H1 (cell line): ENCODE data around the gene CC2D1A. TPM values are rescaled to one million over a fixed set of nuclear protein-coding genes. Genes with fewer than 3 reads are reported as not detected.

ENCODE experiments used
- CTCF ChIA-PET: fragments of 300-600 bp; sonication (Branson Sonifier 250); formaldehyde crosslinking; loops from one replicate; lab custom pipeline; 2021; ENCODE audit not compliant: partially characterized antibody; lab: Charles Lee
- POLR2A ChIA-PET: fragments of 300-600 bp; sonication (Branson Sonifier 250); formaldehyde crosslinking; loops from one replicate; lab custom pipeline; 2021; ENCODE audit warnings: inconsistent platforms; ENCODE audit not compliant: partially characterized antibody; lab: Charles Lee
- DNase-seq, 2 experiments: peaks; one replicate each; pipeline versions ENCODE4 v3.0.0 to v3.0.0-alpha.2; 2010 to 2022; ENCODE audit warnings: low spot score in 2 of 2, low read depth in 1 of 2, mixed read lengths in 1 of 2
- FAIRE-seq: peaks from 2 replicates; lab custom pipeline; 2011; peaks lifted over from hg19 to GRCh38; lab: Jason Lieb, UNC
- H2AFZ ChIP-seq: 2 replicates; pipeline ENCODE4 v1.8.1; 2012; ENCODE audit warnings: low read length, inconsistent platforms
- H2AK5ac ChIP-seq: 2 replicates; pipeline ENCODE4 v1.6.1; 2013; ENCODE audit warnings: low read depth, low read length
- H2BK120ac ChIP-seq: replicated peaks from 2 replicates; pipeline ENCODE3; 2013; ENCODE audit warnings: low read depth, low read length, inconsistent platforms
- H2BK12ac ChIP-seq: 2 replicates; pipeline ENCODE4 v1.6.1; 2013; ENCODE audit warnings: low read depth, low read length
- H2BK15ac ChIP-seq: 2 replicates; pipeline ENCODE4 v1.6.1; 2013; ENCODE audit warnings: low read length
- H2BK20ac ChIP-seq: 2 replicates; pipeline ENCODE4 v1.6.1; 2013; ENCODE audit warnings: low read length
- H2BK5ac ChIP-seq: 2 replicates; pipeline ENCODE4 v1.6.1; 2013; ENCODE audit warnings: low read depth, low read length
- H3K14ac ChIP-seq: 2 replicates; pipeline ENCODE4 v1.6.1; 2013; ENCODE audit warnings: inconsistent platforms; ENCODE audit not compliant: insufficient read length
- H3K18ac ChIP-seq: 2 replicates; pipeline ENCODE4 v1.6.1; 2013; ENCODE audit warnings: low read length; ENCODE audit errors: extremely low read depth
- H3K23ac ChIP-seq: 2 replicates; pipeline ENCODE4 v1.6.1; 2013; ENCODE audit warnings: inconsistent platforms; ENCODE audit not compliant: insufficient read length
- H3K23me2 ChIP-seq: 2 replicates; pipeline ENCODE4 v1.6.1; 2013; ENCODE audit warnings: low read depth, low read length
- H3K27ac ChIP-seq: 2 replicates; pipeline ENCODE4 v1.6.1; 2011; ENCODE audit warnings: low read depth, low read length, inconsistent platforms
- H3K27me3 ChIP-seq, 4 experiments: replicated peaks in 1 of 4; 1 replicate in 1 of 4; 2 replicates in 3 of 4; pipeline versions ENCODE4 v1.6.1 to v1.8.1; 2011 to 2013; ENCODE audit warnings: low read length in 3 of 4, mild to moderate bottlenecking in 3 of 4, inconsistent platforms in 2 of 4, mixed read lengths in 2 of 4, moderate library complexity in 1 of 4; ENCODE audit not compliant: control insufficient read depth in 3 of 4, insufficient read depth in 3 of 4; ENCODE audit errors: extremely low read depth in 1 of 4
- H3K36me3 ChIP-seq, 4 experiments: 2 replicates each; pipeline versions ENCODE4 v1.6.1 to v1.8.1; 2011 to 2013; ENCODE audit warnings: mild to moderate bottlenecking in 4 of 4, low read length in 3 of 4, moderate library complexity in 2 of 4, control low read depth in 1 of 4, inconsistent platforms in 1 of 4; ENCODE audit not compliant: insufficient read depth in 4 of 4, control insufficient read depth in 2 of 4
- H3K4ac ChIP-seq: replicated peaks from 2 replicates; pipeline ENCODE3; 2013; ENCODE audit warnings: low read length, low read depth, mixed read lengths, inconsistent platforms; ENCODE audit not compliant: insufficient read length
- H3K4me1 ChIP-seq, 4 experiments: replicated peaks in 1 of 4; 1 replicate in 1 of 4; 2 replicates in 3 of 4; pipeline versions ENCODE4 v1.6.1 to v1.8.1; 2011 to 2013; ENCODE audit warnings: low read length in 3 of 4, inconsistent platforms in 2 of 4, mixed read lengths in 1 of 4; ENCODE audit not compliant: insufficient read depth in 4 of 4, control insufficient read depth in 3 of 4
- H3K4me2 ChIP-seq, 2 experiments: 2 replicates each; pipeline versions ENCODE4 v1.6.1 to v1.8.1; 2011 to 2013; ENCODE audit warnings: low read depth in 2 of 2, low read length in 2 of 2, control low read depth in 1 of 2, inconsistent platforms in 1 of 2, mild to moderate bottlenecking in 1 of 2; ENCODE audit not compliant: insufficient read depth in 1 of 2
- H3K4me3 ChIP-seq, 4 experiments: fragments of 200-600, 300-600 bp in 1 of 4; sonication (generic), shearing (Covaris generic), sonication (Bioruptor Twin) in 1 of 4; 2 replicates each; pipeline versions ENCODE4 v1.5.1 to v1.8.1; 2011 to 2016; ENCODE audit warnings: low read length in 4 of 4, low read depth in 3 of 4, control low read depth in 2 of 4, inconsistent platforms in 2 of 4, mild to moderate bottlenecking in 2 of 4, mixed read lengths in 1 of 4, moderate library complexity in 1 of 4; ENCODE audit not compliant: insufficient read depth in 2 of 4; ENCODE audit errors: extremely low read depth in 1 of 4
- H3K56ac ChIP-seq: replicated peaks from 2 replicates; pipeline ENCODE3; 2013; ENCODE audit warnings: low read depth, mild to moderate bottlenecking, mixed read lengths, low read length, inconsistent platforms; ENCODE audit not compliant: insufficient read length
- H3K79me1 ChIP-seq: 2 replicates; pipeline ENCODE4 v1.6.1; 2013; ENCODE audit warnings: low read depth, low read length, control low read depth
- H3K79me2 ChIP-seq, 2 experiments: 2 replicates each; pipeline versions ENCODE4 v1.6.1 to v1.8.1; 2012 to 2013; ENCODE audit warnings: low read length in 2 of 2, mild to moderate bottlenecking in 2 of 2, inconsistent platforms in 1 of 2; ENCODE audit not compliant: insufficient read depth in 2 of 2, control insufficient read depth in 1 of 2
- H3K9ac ChIP-seq, 4 experiments: replicated peaks in 1 of 4; 1 replicate in 1 of 4; 2 replicates in 3 of 4; pipeline versions ENCODE4 v1.6.1 to v1.8.1; 2011 to 2013; ENCODE audit warnings: low read depth in 3 of 4, low read length in 3 of 4, control low read depth in 2 of 4, mild to moderate bottlenecking in 2 of 4, moderate library complexity in 2 of 4, inconsistent platforms in 1 of 4; ENCODE audit errors: extremely low read depth in 1 of 4
- H3K9me3 ChIP-seq, 2 experiments: 2 replicates each; pipeline versions ENCODE4 v1.6.1 to v1.8.1; 2012 to 2013; ENCODE audit warnings: mild to moderate bottlenecking in 2 of 2, moderate library complexity in 2 of 2, control low read depth in 1 of 2, inconsistent platforms in 1 of 2, low read depth in 1 of 2, low read length in 1 of 2, mixed read lengths in 1 of 2; ENCODE audit not compliant: insufficient read depth in 2 of 2
- H4K20me1 ChIP-seq, 2 experiments: replicated peaks in 1 of 2; 2 replicates each; pipeline versions ENCODE3 to v1.8.1; 2011 to 2013; ENCODE audit warnings: inconsistent platforms in 2 of 2, low read length in 2 of 2, mild to moderate bottlenecking in 1 of 2; ENCODE audit not compliant: insufficient read depth in 2 of 2, control insufficient read depth in 1 of 2
- H4K5ac ChIP-seq: 2 replicates; pipeline ENCODE4 v1.6.1; 2013; ENCODE audit warnings: low read length, low read depth, mixed read lengths, inconsistent platforms; ENCODE audit not compliant: insufficient read length
- H4K8ac ChIP-seq: 2 replicates; pipeline ENCODE4 v1.8.0; 2013; ENCODE audit warnings: mild to moderate bottlenecking, moderate library complexity, low read length, inconsistent platforms; ENCODE audit not compliant: insufficient read depth; ENCODE audit errors: extremely low read depth
- H4K91ac ChIP-seq: replicated peaks from 2 replicates; pipeline ENCODE3; 2013; ENCODE audit warnings: low read length, mixed read lengths, inconsistent platforms; ENCODE audit not compliant: insufficient read length
- BRCA1 ChIP-seq: IDR thresholded peaks from 2 replicates; pipeline ENCODE4 v1.6.1; 2012; ENCODE audit warnings: low read depth, low read length, improper control_type of control experiment
- EGR1 ChIP-seq: IDR thresholded peaks from 2 replicates; pipeline ENCODE4 v1.6.1; 2011; ENCODE audit warnings: low read depth, low read length, borderline replicate concordance
- KDM1A ChIP-seq: fragments of 200-600, 300-600 bp; sonication (generic); IDR thresholded peaks from 2 replicates; pipeline ENCODE4 v1.7.1; 2016; ENCODE audit warnings: mild to moderate bottlenecking, low read length, borderline replicate concordance
- SIX5 ChIP-seq: IDR thresholded peaks from 2 replicates; pipeline ENCODE4 v1.6.1; 2011; ENCODE audit warnings: mild to moderate bottlenecking, low read depth, low read length
- YY1 ChIP-seq: IDR thresholded peaks from 2 replicates; pipeline ENCODE4 v1.6.1; 2011; ENCODE audit warnings: low read depth, mild to moderate bottlenecking, low read length
- WGBS, 2 experiments: shearing (Covaris generic) in 1 of 2; methylation state at CpG; one replicate each; pipeline versions ENCODE4 v1.1.6 to v1.1.7; 2013 to 2015; ENCODE audit warnings: low lambda C conversion rate in 2 of 2, mixed read lengths in 2 of 2, inconsistent platforms in 1 of 2, low coverage in 1 of 2, missing lambda C conversion rate in 1 of 2; ENCODE audit not compliant: insufficient replicate concordance in 2 of 2, insufficient coverage in 1 of 2, insufficient read length in 1 of 2; ENCODE audit errors: extremely low coverage in 1 of 2, missing lambda C conversion rate in 1 of 2; 5-methylcytosine and 5-hydroxymethylcytosine counted together
- polyA plus RNA-seq, 7 experiments: library from polyadenylated mRNA; depleted of rRNA in 3 of 7; stranded (reverse) in 5 of 7; unstranded in 2 of 7; fragments of >200 nt in 5 of 7; fragments of 200-250 nt in 2 of 7; gene quantifications; 1 replicate in 5 of 7; 2 replicates in 1 of 7; 4 replicates in 1 of 7; pipeline versions ENCODE4 v1.2.1 to v1.2.3, GENCODE V29; 2011 to 2013; ENCODE audit warnings: missing spikeins in 2 of 7, mixed read lengths in 2 of 7
- total RNA-seq: library from RNA; stranded (reverse); fragmentation: NEBNext Ultra II Directional; extraction: Animal tissue kit (Norgen Biotek cat#: 25700); gene quantifications from 2 replicates; pipeline ENCODE4 v1.2.1, GENCODE V29; 2021
- TF ChIP-seq, protein P1 (sequence below): IDR thresholded peaks from 2 replicates; pipeline ENCODE4 v1.6.1; 2011; ENCODE audit warnings: low read length, improper control_type of control experiment
- TF ChIP-seq, protein P2 (sequence below): IDR thresholded peaks from 2 replicates; pipeline ENCODE4 v1.6.1; 2011; ENCODE audit warnings: low read depth, mild to moderate bottlenecking, low read length; ENCODE audit not compliant: insufficient read depth

The CC2D1A gene
- total and polyA plus RNA-seq, 2 of the 8 experiments (the other 6 are each of a cell fraction or from before 2014, with no cell fraction given): 12.5 to 33.0 TPM

DNA sequence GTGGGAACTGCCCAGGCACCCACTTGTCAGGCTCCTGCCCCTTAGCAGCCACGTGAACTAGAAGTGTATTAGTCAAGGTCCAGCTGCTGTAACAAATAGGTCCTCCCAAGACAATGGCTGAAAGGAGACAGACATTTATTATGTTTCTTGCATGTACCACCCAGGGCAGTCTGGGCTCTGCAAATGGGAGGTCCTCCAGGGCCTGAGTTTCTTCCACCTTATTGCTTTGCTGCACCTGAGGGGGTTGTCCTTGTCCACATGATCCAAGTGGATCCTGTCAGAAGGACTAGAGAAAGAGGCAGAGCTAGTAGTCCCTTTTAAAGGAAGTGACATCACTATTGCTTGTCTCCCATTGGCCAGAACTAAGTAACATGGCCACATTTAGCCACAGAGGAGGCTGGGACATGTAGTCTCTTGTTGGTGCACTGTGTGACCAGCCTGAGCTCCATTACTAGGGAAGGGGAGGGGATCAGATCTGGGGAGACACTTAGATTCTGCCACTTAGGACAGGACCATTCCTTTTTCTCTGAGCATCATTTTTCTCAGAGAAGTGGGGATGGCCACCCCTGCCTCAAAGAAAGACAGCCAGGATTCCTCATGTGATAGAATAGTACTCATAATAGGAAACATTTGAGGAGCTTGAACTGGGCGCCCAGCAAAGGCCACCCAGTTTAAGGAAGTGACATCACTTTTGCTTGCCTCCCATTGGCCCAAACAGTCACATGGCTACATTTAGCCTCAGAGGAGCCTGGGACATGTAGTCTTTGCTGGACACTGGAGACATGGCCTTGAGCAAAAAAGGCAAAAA, 15.1 kb downstream of the CC2D1A start:
- DNase-seq (peak in 1 of 2 experiments; percentile 51), FAIRE-seq (peak; percentile 89)
- no peak overlapping the region for H3K14ac ChIP-seq
- H2BK5ac ChIP-seq: no peak overlapping the region
- H3K4me3 ChIP-seq: no peak overlapping the region
- H3K23ac ChIP-seq: no peak overlapping the region
- H4K20me1 ChIP-seq: peaks cover 0 to 3% of the 10 kb centered on the region in 2 experiments
- no peaks in the 10 kb centered on the region for H3K4me1 ChIP-seq
- no peak overlapping the region for H3K4ac ChIP-seq
- no peak overlapping the region for H2BK12ac ChIP-seq
- H3K23me2 ChIP-seq: no peaks in the 10 kb centered on the region
- H3K36me3 ChIP-seq: peaks cover 7 to 45% (median 35%) of the 10 kb centered on the region in 4 experiments
- H4K8ac ChIP-seq: no peak overlapping the region
- no peak overlapping the region for H2AK5ac ChIP-seq
- no peak overlapping the region for H2AFZ ChIP-seq
- 88% methylated on average over 2 of the region's 2 CpGs; no CpG with 5 or more reads in 1 of the 2 experiments for WGBS, 2 experiments
- H3K9me3 ChIP-seq: peaks cover 9 to 10% of the 10 kb centered on the region in 2 experiments
- CTCF ChIA-PET: interaction anchor here (0.7 to 1.3 kb wide), 10 partner anchors 10 to 151 kb away, joined by 3 to 4 read pairs (median 3); partner anchors contain the start of genes BRME1 and MISP3
- H3K18ac ChIP-seq: no peak overlapping the region
- H3K79me1 ChIP-seq: no peaks in the 10 kb centered on the region
- no peaks in the 10 kb centered on the region for H3K27me3 ChIP-seq
- H4K5ac ChIP-seq: no peak overlapping the region
- H3K56ac ChIP-seq: no peak overlapping the region
- H2BK120ac ChIP-seq: no peak overlapping the region
- H2BK20ac ChIP-seq: no peak overlapping the region
- no peak overlapping the region for H2BK15ac ChIP-seq
- H3K27ac ChIP-seq: peak overlapping the region; percentile 41; the same call in 1 of the 2 replicates
- H4K91ac ChIP-seq: no peak overlapping the region
- no peak overlapping the region for H3K4me2 ChIP-seq
- H3K9ac ChIP-seq: no peak overlapping the region
- POLR2A ChIA-PET: interaction anchor here (0.7 to 2.4 kb wide), 10 partner anchors 9 to 87 kb away, joined by 3 to 21 read pairs (median 4); partner anchors contain the start of genes DCAF15 and PODNL1
- no peaks in the 10 kb centered on the region for H3K79me2 ChIP-seq
- TF ChIP-seq YY1: peak; percentile 71; the same call in 1 of the 2 replicates
- TF ChIP-seq, protein P1, sequence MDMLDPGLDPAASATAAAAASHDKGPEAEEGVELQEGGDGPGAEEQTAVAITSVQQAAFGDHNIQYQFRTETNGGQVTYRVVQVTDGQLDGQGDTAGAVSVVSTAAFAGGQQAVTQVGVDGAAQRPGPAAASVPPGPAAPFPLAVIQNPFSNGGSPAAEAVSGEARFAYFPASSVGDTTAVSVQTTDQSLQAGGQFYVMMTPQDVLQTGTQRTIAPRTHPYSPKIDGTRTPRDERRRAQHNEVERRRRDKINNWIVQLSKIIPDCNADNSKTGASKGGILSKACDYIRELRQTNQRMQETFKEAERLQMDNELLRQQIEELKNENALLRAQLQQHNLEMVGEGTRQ: peak; percentile 78
- TF ChIP-seq KDM1A: peak; percentile 33; the same call in 1 of the 2 replicates
- no peak for TF ChIP-seq EGR1
- peak; percentile 64 for TF ChIP-seq SIX5
- TF ChIP-seq, protein P2, sequence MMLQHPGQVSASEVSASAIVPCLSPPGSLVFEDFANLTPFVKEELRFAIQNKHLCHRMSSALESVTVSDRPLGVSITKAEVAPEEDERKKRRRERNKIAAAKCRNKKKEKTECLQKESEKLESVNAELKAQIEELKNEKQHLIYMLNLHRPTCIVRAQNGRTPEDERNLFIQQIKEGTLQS: peak; percentile 69
- TF ChIP-seq BRCA1: no peak
